NCI-H128 (cell line): ENCODE data around the gene ATXN1.
"Not testable (repeated sequence)": the region's sequence is repeated elsewhere in the genome, so short reads cannot be mapped to it uniquely, and the experiment has no call there.

Source experiments
- DNase-seq: peaks from one replicate; lab custom pipeline; 2025; ENCODE audit not compliant: unreplicated experiment; lab: John Stamatoyannopoulos, UW

Gene ATXN1

GRCh38 chr6:16760516-16761470, at the start of gene ATXN1:
Gene ATXN1 (minus strand): TSS chr6:16761460.
- DNase-seq, result no peak

- no peak for DNase-seq
Measured at GRCh38 chr6:16810411-16810810, 49.2 kb upstream of the ATXN1 start.

GRCh38 chr6:16809753-16810358, 48.6 kb upstream of the ATXN1 start:
- no peak for DNase-seq

GRCh38 chr6:16807956-16808355, 46.7 kb upstream of the ATXN1 start:
- no peak for DNase-seq

GRCh38 chr6:16806363-16806762, 45.1 kb upstream of the ATXN1 start:
- no peak for DNase-seq

GRCh38 chr6:16805243-16805950, 44.1 kb upstream of the ATXN1 start:
- DNase-seq, result no peak

GRCh38 chr6:16804546-16805242, 43.4 kb upstream of the ATXN1 start:
- no peak for DNase-seq

- no peak for DNase-seq
Measured at GRCh38 chr6:16803294-16804200, 42.3 kb upstream of the ATXN1 start.

GRCh38 chr6:16802071-16802470, 40.8 kb upstream of the ATXN1 start:
- no peak for DNase-seq

- no peak for DNase-seq
Measured at GRCh38 chr6:16800942-16801341, 39.7 kb upstream of the ATXN1 start.

- no peak for DNase-seq
Measured at GRCh38 chr6:16800341-16800740, 39.1 kb upstream of the ATXN1 start.

GRCh38 chr6:16799279-16800193, 38.3 kb upstream of the ATXN1 start:
- no peak for DNase-seq

- no peak for DNase-seq
Measured at GRCh38 chr6:16793828-16794412, 32.7 kb upstream of the ATXN1 start.

GRCh38 chr6:16789329-16790038, 28.2 kb upstream of the ATXN1 start:
- DNase-seq, result no peak

GRCh38 chr6:16787128-16787682, 25.9 kb upstream of the ATXN1 start:
- DNase-seq, result no peak

GRCh38 chr6:16785496-16785895, 24.2 kb upstream of the ATXN1 start:
- DNase-seq, result no peak

GRCh38 chr6:16784957-16785356, 23.7 kb upstream of the ATXN1 start:
- not testable (repeated sequence) for DNase-seq
